GM12875 (cell line): ENCODE data around the gene GNA12.
"Not testable (repeated sequence)": the region's sequence is repeated elsewhere in the genome, so short reads cannot be mapped to it uniquely, and the experiment has no call there.

Source experiments
- H3K4me3 ChIP-seq: one replicate; pipeline ENCODE4 v1.5.1; 2011; ENCODE audit warnings: low read depth, low read length, control low read depth
- CTCF ChIP-seq: IDR thresholded peaks from 2 replicates; pipeline ENCODE4 v1.5.1; 2011; ENCODE audit warnings: low read depth, mild to moderate bottlenecking, control low read depth, inconsistent platforms, low read length, moderate library complexity, borderline replicate concordance; ENCODE audit not compliant: insufficient read depth

The GNA12 gene

GRCh38 chr7:2698581-2699288 is 145.4 kb downstream of the GNA12 start:
- no peak overlapping the region for H3K4me3 ChIP-seq
- TF ChIP-seq CTCF, result no peak

- H3K4me3 ChIP-seq, result not testable (repeated sequence)
Measured at GRCh38 chr7:2694122-2694436, 150.0 kb downstream of the GNA12 start.

- H3K4me3 ChIP-seq, result not testable (repeated sequence)
Measured at GRCh38 chr7:2693420-2694121, 150.5 kb downstream of the GNA12 start.

GRCh38 chr7:2692543-2692942 is 151.6 kb downstream of the GNA12 start:
- no peak for TF ChIP-seq CTCF
- no peak overlapping the region for H3K4me3 ChIP-seq

GRCh38 chr7:2691932-2692439 is 152.1 kb downstream of the GNA12 start:
- not testable (repeated sequence) for H3K4me3 ChIP-seq

GRCh38 chr7:2691011-2691707 is 152.9 kb downstream of the GNA12 start:
- no peak overlapping the region for H3K4me3 ChIP-seq
- TF ChIP-seq CTCF, result no peak

GRCh38 chr7:2689951-2690705 is 154.0 kb downstream of the GNA12 start:
- no peak for TF ChIP-seq CTCF
- peak overlapping the region; percentile 1 for H3K4me3 ChIP-seq

GRCh38 chr7:2689343-2689847 is 154.7 kb downstream of the GNA12 start:
- no peak for TF ChIP-seq CTCF
- H3K4me3 ChIP-seq, result peak overlapping the region; percentile 78
